ENCODE measurements around the gene KRT77.

The KRT77 gene

GRCh38 chr12:52676163-52676562, 27.2 kb downstream of the KRT77 start:
- no peak overlapping the region for H3K27ac ChIP-seq (replicated peaks; ENCODE audit: low read length)
- H2AK5ac ChIP-seq (ENCODE audit: low read depth, low read length): no peak overlapping the region
- H4K8ac ChIP-seq (ENCODE audit: low read depth, low read length): no peak overlapping the region
- no peak overlapping the region for H3K4me2 ChIP-seq (ENCODE audit: insufficient read depth, low read length, poor library complexity, severe bottlenecking)
- no peak overlapping the region for H4K91ac ChIP-seq (ENCODE audit: low read depth, low read length, poor library complexity)
- no peak overlapping the region for H2AFZ ChIP-seq (ENCODE audit: low read length)
- peaks cover 0 to 5% of the 10 kb centered on the region in 2 donors for H3K4me1 ChIP-seq (ENCODE audit: control insufficient read depth in 2 of 2, insufficient read depth in 1 of 2, low read depth in 1 of 2, low read length in 2 of 2)
- H2BK12ac ChIP-seq (ENCODE audit: low read length): no peak overlapping the region
- no peak overlapping the region for H3K9ac ChIP-seq (ENCODE audit: low read depth, low read length, poor library complexity)
- no peak overlapping the region for H2BK15ac ChIP-seq (ENCODE audit: low read length)
- no peak for DNase-seq (ENCODE audit: low spot score)
- no peaks in the 10 kb centered on the region for H3K79me1 ChIP-seq (ENCODE audit: low read depth, low read length)
- no peaks in the 10 kb centered on the region for H3K9me3 ChIP-seq (replicated peaks in 1 of 2; ENCODE audit: control insufficient read depth in 2 of 2, insufficient read depth in 1 of 2, low read depth in 1 of 2, low read length in 2 of 2)
- no peak overlapping the region for H2BK120ac ChIP-seq (ENCODE audit: low read depth, low read length)
- no peak overlapping the region for H3K4me3 ChIP-seq (ENCODE audit: low read length in 2 of 2)
- WGBS, 2 donors (ENCODE audit: extremely low coverage in 2 of 2, insufficient read length in 2 of 2, insufficient replicate concordance in 1 of 2): no CpG with 5 or more reads among the region's 7 CpGs
- H3K4ac ChIP-seq (ENCODE audit: low read length): no peak overlapping the region
- no peaks in the 10 kb centered on the region for H3K27me3 ChIP-seq (ENCODE audit: control insufficient read depth in 3 of 3, insufficient read depth in 3 of 3, low read depth in 1 of 3, low read length in 3 of 3)
- no peaks in the 10 kb centered on the region for H3K36me3 ChIP-seq (replicated peaks in 1 of 2; ENCODE audit: control insufficient read depth in 2 of 2, insufficient read depth in 2 of 2, low read length in 2 of 2)
- peak overlapping the region; percentile 2 for H3K18ac ChIP-seq (ENCODE audit: low read length)
- H3K14ac ChIP-seq (ENCODE audit: low read length): no peak overlapping the region
- H2BK5ac ChIP-seq (ENCODE audit: low read length): no peak overlapping the region
- H3K23ac ChIP-seq (ENCODE audit: low read depth, low read length, poor library complexity): no peak overlapping the region

GRCh38 chr12:52675301-52675701, 28.0 kb downstream of the KRT77 start:
- Histone ChIP-seq H3K23ac (ENCODE audit: low read depth, low read length, poor library complexity) (no peak overlapping the region), H3K18ac (ENCODE audit: low read length) (peak overlapping the region; percentile 9), H2BK5ac (ENCODE audit: low read length) (no peak overlapping the region), H3K27ac (replicated peaks; ENCODE audit: low read length) (no peak overlapping the region), H4K8ac (ENCODE audit: low read depth, low read length) (no peak overlapping the region), H3K27me3 (ENCODE audit: control insufficient read depth in 3 of 3, insufficient read depth in 3 of 3, low read depth in 1 of 3, low read length in 3 of 3) (no peaks in the 10 kb centered on the region), H2BK120ac (ENCODE audit: low read depth, low read length) (no peak overlapping the region), H3K4me1 (ENCODE audit: control insufficient read depth in 2 of 2, insufficient read depth in 1 of 2, low read depth in 1 of 2, low read length in 2 of 2) (peaks cover 0 to 5% of the 10 kb centered on the region in 2 donors), H2AK5ac (ENCODE audit: low read depth, low read length) (no peak overlapping the region), H3K79me1 (ENCODE audit: low read depth, low read length) (no peaks in the 10 kb centered on the region), H3K4ac (ENCODE audit: low read length) (no peak overlapping the region), H3K14ac (ENCODE audit: low read length) (no peak overlapping the region), H2AFZ (ENCODE audit: low read length) (no peak overlapping the region), H3K9ac (ENCODE audit: low read depth, low read length, poor library complexity) (no peak overlapping the region), H3K4me2 (ENCODE audit: insufficient read depth, low read length, poor library complexity, severe bottlenecking) (no peak overlapping the region), H3K4me3 (ENCODE audit: low read length in 2 of 2) (no peak overlapping the region), H3K36me3 (replicated peaks in 1 of 2; ENCODE audit: control insufficient read depth in 2 of 2, insufficient read depth in 2 of 2, low read length in 2 of 2) (no peaks in the 10 kb centered on the region), H2BK15ac (ENCODE audit: low read length) (no peak overlapping the region), H4K91ac (ENCODE audit: low read depth, low read length, poor library complexity) (no peak overlapping the region), H2BK12ac (ENCODE audit: low read length) (no peak overlapping the region), H3K9me3 (replicated peaks in 1 of 2; ENCODE audit: control insufficient read depth in 2 of 2, insufficient read depth in 1 of 2, low read depth in 1 of 2, low read length in 2 of 2) (no peaks in the 10 kb centered on the region)
- WGBS, 2 donors (ENCODE audit: extremely low coverage in 2 of 2, insufficient read length in 2 of 2, insufficient replicate concordance in 1 of 2): no CpG with 5 or more reads among the region's 28 CpGs
- no peak for DNase-seq (ENCODE audit: low spot score)

- no CpG with 5 or more reads among the region's 4 CpGs for WGBS, 2 donors (ENCODE audit: extremely low coverage in 2 of 2, insufficient read length in 2 of 2, insufficient replicate concordance in 1 of 2)
- H3K27me3 ChIP-seq (ENCODE audit: control insufficient read depth in 3 of 3, insufficient read depth in 3 of 3, low read depth in 1 of 3, low read length in 3 of 3): no peaks in the 10 kb centered on the region
These were observed 28.9 kb downstream of the KRT77 start for GRCh38 chr12:52674433-52674775.

GRCh38 chr12:52673713-52674432, 29.5 kb downstream of the KRT77 start:
- no peak overlapping the region for H2AFZ ChIP-seq (ENCODE audit: low read length)

More at GRCh38 chr12:52674433-52674775, 28.9 kb downstream of the KRT77 start:
- H3K23ac ChIP-seq (ENCODE audit: low read depth, low read length, poor library complexity): no peak overlapping the region
- no peak overlapping the region for H4K91ac ChIP-seq (ENCODE audit: low read depth, low read length, poor library complexity)
- no peak overlapping the region for H2BK5ac ChIP-seq (ENCODE audit: low read length)
- no peak overlapping the region for H4K8ac ChIP-seq (ENCODE audit: low read depth, low read length)
- H2AFZ ChIP-seq (ENCODE audit: low read length): no peak overlapping the region
- no peaks in the 10 kb centered on the region for H3K9me3 ChIP-seq (replicated peaks in 1 of 2; ENCODE audit: control insufficient read depth in 2 of 2, insufficient read depth in 1 of 2, low read depth in 1 of 2, low read length in 2 of 2)
- H2BK120ac ChIP-seq (ENCODE audit: low read depth, low read length): no peak overlapping the region
- no peak overlapping the region for H2BK12ac ChIP-seq (ENCODE audit: low read length)
- no peak overlapping the region for H3K4me3 ChIP-seq (ENCODE audit: low read length in 2 of 2)
- H2AK5ac ChIP-seq (ENCODE audit: low read depth, low read length): no peak overlapping the region
- no peak overlapping the region for H3K27ac ChIP-seq (replicated peaks; ENCODE audit: low read length)
- no peak overlapping the region for H3K9ac ChIP-seq (ENCODE audit: low read depth, low read length, poor library complexity)
- peaks cover 0 to 5% of the 10 kb centered on the region in 2 donors for H3K4me1 ChIP-seq (ENCODE audit: control insufficient read depth in 2 of 2, insufficient read depth in 1 of 2, low read depth in 1 of 2, low read length in 2 of 2)
- no peak overlapping the region for H2BK15ac ChIP-seq (ENCODE audit: low read length)
- no peaks in the 10 kb centered on the region for H3K36me3 ChIP-seq (replicated peaks in 1 of 2; ENCODE audit: control insufficient read depth in 2 of 2, insufficient read depth in 2 of 2, low read length in 2 of 2)
- no peak overlapping the region for H3K18ac ChIP-seq (ENCODE audit: low read length)
- no peak for DNase-seq (ENCODE audit: low spot score)
- H3K79me1 ChIP-seq (ENCODE audit: low read depth, low read length): no peaks in the 10 kb centered on the region
- H3K14ac ChIP-seq (ENCODE audit: low read length): no peak overlapping the region
- no peak overlapping the region for H3K4ac ChIP-seq (ENCODE audit: low read length)
- H3K4me2 ChIP-seq (ENCODE audit: insufficient read depth, low read length, poor library complexity, severe bottlenecking): no peak overlapping the region

More at GRCh38 chr12:52673713-52674432, 29.5 kb downstream of the KRT77 start:
- Histone ChIP-seq H4K8ac (ENCODE audit: low read depth, low read length) (no peak overlapping the region), H3K36me3 (replicated peaks in 1 of 2; ENCODE audit: control insufficient read depth in 2 of 2, insufficient read depth in 2 of 2, low read length in 2 of 2) (no peaks in the 10 kb centered on the region), H3K4me1 (ENCODE audit: control insufficient read depth in 2 of 2, insufficient read depth in 1 of 2, low read depth in 1 of 2, low read length in 2 of 2) (peaks cover 0 to 5% of the 10 kb centered on the region in 2 donors), H4K91ac (ENCODE audit: low read depth, low read length, poor library complexity) (no peak overlapping the region), H3K27ac (replicated peaks; ENCODE audit: low read length) (no peak overlapping the region), H2AK5ac (ENCODE audit: low read depth, low read length) (no peak overlapping the region), H3K79me1 (ENCODE audit: low read depth, low read length) (no peaks in the 10 kb centered on the region), H3K9me3 (replicated peaks in 1 of 2; ENCODE audit: control insufficient read depth in 2 of 2, insufficient read depth in 1 of 2, low read depth in 1 of 2, low read length in 2 of 2) (no peaks in the 10 kb centered on the region), H2BK15ac (ENCODE audit: low read length) (no peak overlapping the region), H3K4ac (ENCODE audit: low read length) (no peak overlapping the region), H3K23ac (ENCODE audit: low read depth, low read length, poor library complexity) (no peak overlapping the region), H2BK120ac (ENCODE audit: low read depth, low read length) (no peak overlapping the region), H3K9ac (ENCODE audit: low read depth, low read length, poor library complexity) (no peak overlapping the region), H3K14ac (ENCODE audit: low read length) (no peak overlapping the region), H3K4me3 (ENCODE audit: low read length in 2 of 2) (no peak overlapping the region), H2BK12ac (ENCODE audit: low read length) (no peak overlapping the region), H3K27me3 (ENCODE audit: control insufficient read depth in 3 of 3, insufficient read depth in 3 of 3, low read depth in 1 of 3, low read length in 3 of 3) (no peaks in the 10 kb centered on the region), H3K4me2 (ENCODE audit: insufficient read depth, low read length, poor library complexity, severe bottlenecking) (no peak overlapping the region), H2BK5ac (ENCODE audit: low read length) (no peak overlapping the region), H3K18ac (ENCODE audit: low read length) (no peak overlapping the region)
- no CpG with 5 or more reads among the region's 3 CpGs for WGBS, 2 donors (ENCODE audit: extremely low coverage in 2 of 2, insufficient read length in 2 of 2, insufficient replicate concordance in 1 of 2)
- no peak for DNase-seq (ENCODE audit: low spot score)

All from neuronal stem cell (in vitro differentiated cells).